Measurements from ENCODE around the gene BAAT.

DNA sequence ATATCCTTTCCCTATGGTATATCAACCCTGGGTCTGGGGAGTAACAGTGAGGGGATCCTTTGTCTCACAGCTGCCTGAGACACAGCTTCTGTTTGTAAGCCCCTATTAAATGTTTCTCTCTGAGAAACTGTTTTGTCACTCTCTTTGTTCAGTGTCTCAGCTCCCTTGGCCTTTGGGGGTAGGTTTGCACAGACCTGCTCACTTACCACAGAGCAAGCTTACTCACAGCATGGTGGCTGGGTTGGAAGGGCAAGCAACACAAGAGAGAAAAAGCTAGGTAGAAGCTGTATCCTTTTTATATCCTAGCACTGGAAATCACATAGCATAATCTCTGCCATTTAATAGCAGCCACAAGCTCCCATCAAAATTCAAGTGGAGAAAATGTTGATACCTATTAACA is 4.5 kb downstream of the BAAT start:
- TF ChIP-seq EZH2 (IDR thresholded peaks at IDR 0.05; ENCODE audit: insufficient read depth, poor library complexity, severe bottlenecking) (no peak), EZH2phosphoT487 (IDR thresholded peaks at IDR 0.05; ENCODE audit: insufficient read depth, low read depth) (no peak)
